ENCODE measurements around the gene CASQ2. TPM values are rescaled to one million over a fixed set of nuclear protein-coding genes. Genes with fewer than 3 reads are reported as not detected.

CASQ2 gene
- total and polyA plus RNA-seq, 2 of the 4 experiments (the other 2 are of a cell fraction) = not detected

- Histone ChIP-seq H2BK5ac (ENCODE audit: low read depth, low read length, poor library complexity, severe bottlenecking) (no peak overlapping the region), H3K4ac (ENCODE audit: low read depth, low read length) (no peak overlapping the region), H3K9me1 (ENCODE audit: insufficient read depth, low read length) (no peaks in the 10 kb centered on the region), H3K14ac (replicated peaks; ENCODE audit: low read depth, low read length) (no peak overlapping the region), H2BK120ac (ENCODE audit: low read depth, low read length) (no peak overlapping the region), H3K27me3 (ENCODE audit: control insufficient read depth, insufficient read depth, low read length) (peaks cover 43% of the 10 kb centered on the region), H3K23ac (ENCODE audit: low read depth, low read length) (no peak overlapping the region; the same call in 1 of the 2 replicates), H2BK15ac (ENCODE audit: low read depth, low read length) (no peak overlapping the region), H2AK9ac (replicated peaks; ENCODE audit: low read depth, low read length, poor library complexity) (peak overlapping the region; percentile 25), H3K36me3 (ENCODE audit: control insufficient read depth, insufficient read depth, low read length) (no peaks in the 10 kb centered on the region), H3K4me3 (ENCODE audit: insufficient read depth, low read depth, low read length) (no peak overlapping the region), H3K79me1 (ENCODE audit: low read depth in 1 of 2, low read length in 2 of 2) (no peaks in the 10 kb centered on the region), H2AK5ac (ENCODE audit: low read depth, low read length) (no peak overlapping the region), H4K8ac (ENCODE audit: low read depth in 2 of 2, low read length in 2 of 2) (no peak overlapping the region), H4K20me1 (ENCODE audit: insufficient read depth, low read length) (no peaks in the 10 kb centered on the region), H4K5ac (ENCODE audit: low read depth, low read length) (no peak overlapping the region), H4K91ac (ENCODE audit: insufficient read depth, low read depth, low read length) (no peak overlapping the region), H3K9ac (ENCODE audit: low read depth, low read length) (no peak overlapping the region), H2AFZ (replicated peaks; ENCODE audit: low read length, poor library complexity) (no peak overlapping the region), H3K56ac (ENCODE audit: extremely low read depth, insufficient read depth, low read length) (no peak overlapping the region), H3K27ac (ENCODE audit: insufficient read depth, low read length) (no peak overlapping the region), H3K4me1 (ENCODE audit: control insufficient read depth, insufficient read depth, low read length) (no peaks in the 10 kb centered on the region), H3K18ac (ENCODE audit: low read depth, low read length) (no peak overlapping the region), H3K4me2 (ENCODE audit: low read depth, low read length) (no peak overlapping the region), H2BK20ac (ENCODE audit: low read depth, low read length) (no peak overlapping the region), H3K9me3 (ENCODE audit: control insufficient read depth, insufficient read depth, low read length) (no peaks in the 10 kb centered on the region)
- WGBS, 2 experiments (ENCODE audit: extremely low coverage in 2 of 2, insufficient read length in 1 of 2) = 92% methylated on average over 4 of the region's 10 CpGs; no CpG with 5 or more reads in 1 of the 2 experiments
- in situ Hi-C loops (cut with MboI; ENCODE audit: low sequenced_read_pairs) = no loop called here
- intact Hi-C loops (cut with micrococcal nuclease) = no loop called here
- POLR2A ChIA-PET (ENCODE audit: unreplicated experiment) = interaction anchor here (0.6 kb wide), 1 partner anchor 9 kb away, joined by 9 read pairs; no protein-coding TSS in a partner anchor
- dilution Hi-C loops (cut with HindIII; ENCODE audit: low sequenced_read_pairs, unreplicated experiment) = no loop called here
- no peak for DNase-seq
- no peak for ATAC-seq (ENCODE audit: low read depth)
- CTCF ChIA-PET = interaction anchor here (0.6 kb wide), 1 partner anchor 236 kb away, joined by 5 read pairs; no protein-coding TSS in a partner anchor
- no TSS peak for BruUV-seq (replicated peaks)
- TF ChIP-seq, protein P1, sequence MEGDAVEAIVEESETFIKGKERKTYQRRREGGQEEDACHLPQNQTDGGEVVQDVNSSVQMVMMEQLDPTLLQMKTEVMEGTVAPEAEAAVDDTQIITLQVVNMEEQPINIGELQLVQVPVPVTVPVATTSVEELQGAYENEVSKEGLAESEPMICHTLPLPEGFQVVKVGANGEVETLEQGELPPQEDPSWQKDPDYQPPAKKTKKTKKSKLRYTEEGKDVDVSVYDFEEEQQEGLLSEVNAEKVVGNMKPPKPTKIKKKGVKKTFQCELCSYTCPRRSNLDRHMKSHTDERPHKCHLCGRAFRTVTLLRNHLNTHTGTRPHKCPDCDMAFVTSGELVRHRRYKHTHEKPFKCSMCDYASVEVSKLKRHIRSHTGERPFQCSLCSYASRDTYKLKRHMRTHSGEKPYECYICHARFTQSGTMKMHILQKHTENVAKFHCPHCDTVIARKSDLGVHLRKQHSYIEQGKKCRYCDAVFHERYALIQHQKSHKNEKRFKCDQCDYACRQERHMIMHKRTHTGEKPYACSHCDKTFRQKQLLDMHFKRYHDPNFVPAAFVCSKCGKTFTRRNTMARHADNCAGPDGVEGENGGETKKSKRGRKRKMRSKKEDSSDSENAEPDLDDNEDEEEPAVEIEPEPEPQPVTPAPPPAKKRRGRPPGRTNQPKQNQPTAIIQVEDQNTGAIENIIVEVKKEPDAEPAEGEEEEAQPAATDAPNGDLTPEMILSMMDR (conservative IDR thresholded peaks at IDR 0.05; ENCODE audit: low read depth, low read length) = no peak
- no peak for TF ChIP-seq MXI1 (IDR thresholded peaks at IDR 0.05; ENCODE audit: borderline replicate concordance, low read depth, low read length)
- no peak for TF ChIP-seq MAZ (IDR thresholded peaks at IDR 0.05; ENCODE audit: borderline replicate concordance, low read depth, low read length)
- TF ChIP-seq RAD21 (IDR thresholded peaks at IDR 0.05; ENCODE audit: low read length) = no peak
- no peak for TF ChIP-seq NFE2L2 (IDR thresholded peaks at IDR 0.05; ENCODE audit: low read depth, low read length)
- no peak for TF ChIP-seq RFX5 (IDR thresholded peaks at IDR 0.05; ENCODE audit: low read depth, low read length)
- TF ChIP-seq BHLHE40 (IDR thresholded peaks at IDR 0.05; ENCODE audit: low read depth, low read length) = no peak
- TF ChIP-seq POLR2A (IDR thresholded peaks at IDR 0.05; ENCODE audit: low read depth, low read length) = no peak
- TF ChIP-seq CEBPB (IDR thresholded peaks at IDR 0.05; ENCODE audit: low read depth, low read length) = no peak
- no peak for TF ChIP-seq RCOR1 (IDR thresholded peaks at IDR 0.05; ENCODE audit: insufficient replicate concordance, low read length)
- no peak for TF ChIP-seq CHD1 (IDR thresholded peaks at IDR 0.05; ENCODE audit: low read depth, low read length)
- TF ChIP-seq, protein P2, sequence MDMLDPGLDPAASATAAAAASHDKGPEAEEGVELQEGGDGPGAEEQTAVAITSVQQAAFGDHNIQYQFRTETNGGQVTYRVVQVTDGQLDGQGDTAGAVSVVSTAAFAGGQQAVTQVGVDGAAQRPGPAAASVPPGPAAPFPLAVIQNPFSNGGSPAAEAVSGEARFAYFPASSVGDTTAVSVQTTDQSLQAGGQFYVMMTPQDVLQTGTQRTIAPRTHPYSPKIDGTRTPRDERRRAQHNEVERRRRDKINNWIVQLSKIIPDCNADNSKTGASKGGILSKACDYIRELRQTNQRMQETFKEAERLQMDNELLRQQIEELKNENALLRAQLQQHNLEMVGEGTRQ (IDR thresholded peaks at IDR 0.05; ENCODE audit: low read depth, low read length) = no peak
- TF ChIP-seq FOS (IDR thresholded peaks at IDR 0.05; ENCODE audit: low read depth, low read length) = no peak
- no peak for TF ChIP-seq SMC3 (IDR thresholded peaks at IDR 0.05; ENCODE audit: low read depth, low read length)
- TF ChIP-seq MAFK (IDR thresholded peaks at IDR 0.05; ENCODE audit: low read depth, low read length) = no peak
- TF ChIP-seq, protein P3, sequence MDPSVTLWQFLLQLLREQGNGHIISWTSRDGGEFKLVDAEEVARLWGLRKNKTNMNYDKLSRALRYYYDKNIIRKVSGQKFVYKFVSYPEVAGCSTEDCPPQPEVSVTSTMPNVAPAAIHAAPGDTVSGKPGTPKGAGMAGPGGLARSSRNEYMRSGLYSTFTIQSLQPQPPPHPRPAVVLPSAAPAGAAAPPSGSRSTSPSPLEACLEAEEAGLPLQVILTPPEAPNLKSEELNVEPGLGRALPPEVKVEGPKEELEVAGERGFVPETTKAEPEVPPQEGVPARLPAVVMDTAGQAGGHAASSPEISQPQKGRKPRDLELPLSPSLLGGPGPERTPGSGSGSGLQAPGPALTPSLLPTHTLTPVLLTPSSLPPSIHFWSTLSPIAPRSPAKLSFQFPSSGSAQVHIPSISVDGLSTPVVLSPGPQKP (IDR thresholded peaks at IDR 0.05; ENCODE audit: borderline replicate concordance, low read depth, low read length) = no peak
Observed at GRCh38 chr1:115712911-115713609, 55.5 kb downstream of the CASQ2 start.

Data from IMR-90 (cell line).